Colonic mucosa (tissue), 4 donors: Measurements from ENCODE around the gene IGFL1. TPM values are rescaled to one million over a fixed set of nuclear protein-coding genes. Genes with fewer than 3 reads are reported as not detected.
"Not testable (repeated sequence)": the region's sequence is repeated elsewhere in the genome, so short reads cannot be mapped to it uniquely, and the experiment has no call there.

Source experiments
- DNase-seq: peaks from one replicate; pipeline ENCODE4 v3.0.0-alpha.2; 2020
- H3K27ac ChIP-seq: fragments of 200-600 bp; one replicate; pipeline ENCODE4 v1.8.0; 2021
- H3K27me3 ChIP-seq: fragments of 200-600 bp; one replicate; pipeline ENCODE4 v1.8.0; 2021
- H3K36me3 ChIP-seq: fragments of 200-600 bp; one replicate; pipeline ENCODE4 v1.8.0; 2021
- H3K4me1 ChIP-seq: fragments of 200-600 bp; one replicate; pipeline ENCODE4 v1.8.0; 2021; ENCODE audit warnings: mild to moderate bottlenecking
- H3K4me3 ChIP-seq: fragments of 200-600 bp; one replicate; pipeline ENCODE4 v1.8.0; 2021
- H3K9ac ChIP-seq, 2 donors: one replicate each; pipeline ENCODE4 v1.7.0; 2013; ENCODE audit warnings: control low read depth in 2 of 2, low read depth in 2 of 2, low read length in 2 of 2
- H3K9me3 ChIP-seq: fragments of 200-600 bp; one replicate; pipeline ENCODE4 v1.8.0; 2021
- intact Hi-C: fragments of 100-400 bp; cut with DNase I; formaldehyde crosslinking; loops from one replicate; pipeline ENCODE4 v1.14.1; 2022
- total RNA-seq, 2 donors: library from RNA; stranded (reverse); fragmentation: NEBNext Ultra II Directional in 1 of 2; extraction: Animal tissue kit (Norgen Biotek cat#: 25700) in 1 of 2; gene quantifications; one replicate each; pipeline ENCODE4 v1.2.1, GENCODE V29; 2021
- TF ChIP-seq, protein P1 (sequence below): fragments of 200-600 bp; IDR thresholded peaks from one replicate; pipeline ENCODE4 v1.8.0; 2022; ENCODE audit warnings: antibody characterized with exemption, mild to moderate bottlenecking
- donor health status: healthy.
- donor health status: DM: no; HTN: no; CAD: no.
- donor health status: DM: no; HTN: no; CAD: no.

Gene IGFL1
- total RNA-seq, 2 donors from 2014 or later = not detected

- no peaks in the 10 kb centered on the region for H3K36me3 ChIP-seq
- H3K27me3 ChIP-seq = no peaks in the 10 kb centered on the region
- H3K9me3 ChIP-seq = no peaks in the 10 kb centered on the region
- DNase-seq = peak; percentile 20
- H3K4me1 ChIP-seq = no peaks in the 10 kb centered on the region
- H3K4me3 ChIP-seq = no peak overlapping the region
- H3K9ac ChIP-seq = no peak overlapping the region
- TF ChIP-seq, protein P1, sequence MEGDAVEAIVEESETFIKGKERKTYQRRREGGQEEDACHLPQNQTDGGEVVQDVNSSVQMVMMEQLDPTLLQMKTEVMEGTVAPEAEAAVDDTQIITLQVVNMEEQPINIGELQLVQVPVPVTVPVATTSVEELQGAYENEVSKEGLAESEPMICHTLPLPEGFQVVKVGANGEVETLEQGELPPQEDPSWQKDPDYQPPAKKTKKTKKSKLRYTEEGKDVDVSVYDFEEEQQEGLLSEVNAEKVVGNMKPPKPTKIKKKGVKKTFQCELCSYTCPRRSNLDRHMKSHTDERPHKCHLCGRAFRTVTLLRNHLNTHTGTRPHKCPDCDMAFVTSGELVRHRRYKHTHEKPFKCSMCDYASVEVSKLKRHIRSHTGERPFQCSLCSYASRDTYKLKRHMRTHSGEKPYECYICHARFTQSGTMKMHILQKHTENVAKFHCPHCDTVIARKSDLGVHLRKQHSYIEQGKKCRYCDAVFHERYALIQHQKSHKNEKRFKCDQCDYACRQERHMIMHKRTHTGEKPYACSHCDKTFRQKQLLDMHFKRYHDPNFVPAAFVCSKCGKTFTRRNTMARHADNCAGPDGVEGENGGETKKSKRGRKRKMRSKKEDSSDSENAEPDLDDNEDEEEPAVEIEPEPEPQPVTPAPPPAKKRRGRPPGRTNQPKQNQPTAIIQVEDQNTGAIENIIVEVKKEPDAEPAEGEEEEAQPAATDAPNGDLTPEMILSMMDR = no peak
- intact Hi-C loops = loop anchor here (5.0 kb wide), 1 partner anchor 69 kb away; no protein-coding TSS in a partner anchor
- no peak overlapping the region for H3K27ac ChIP-seq
Measured at GRCh38 chr19:46192992-46193650, 36.4 kb upstream of the IGFL1 start.

GRCh38 chr19:46193678-46194077 lies 35.9 kb upstream of the IGFL1 start:
- Histone ChIP-seq H3K9ac (no peak overlapping the region), H3K4me1 (no peaks in the 10 kb centered on the region), H3K4me3 (no peak overlapping the region), H3K27ac (no peak overlapping the region), H3K9me3 (no peaks in the 10 kb centered on the region), H3K36me3 (no peaks in the 10 kb centered on the region), H3K27me3 (no peaks in the 10 kb centered on the region)
- no peak for DNase-seq
- intact Hi-C loops = loop anchor here (5.0 kb wide), 1 partner anchor 69 kb away; no protein-coding TSS in a partner anchor
- TF ChIP-seq, protein P1 = no peak

DNA sequence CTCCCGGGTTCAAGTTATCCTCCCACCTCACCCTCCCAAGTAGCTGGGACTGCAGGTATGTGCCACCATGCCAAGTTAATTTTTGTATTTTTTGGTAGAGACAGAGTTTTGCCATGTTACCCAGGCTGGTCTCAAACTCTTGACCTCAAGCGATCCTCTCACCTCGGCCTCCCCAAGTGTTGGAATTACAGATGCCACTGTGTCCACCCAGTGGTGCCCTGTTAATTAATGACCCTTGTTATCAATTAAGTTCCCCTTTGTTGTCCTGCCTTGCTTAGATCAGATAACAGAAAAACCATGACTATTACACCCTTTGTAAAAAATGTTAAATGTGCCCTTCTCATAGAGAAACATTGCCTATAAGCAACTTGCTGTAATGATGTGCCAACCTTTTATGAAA lies 34.4 kb upstream of the IGFL1 start:
- no peak overlapping the region for H3K27ac ChIP-seq
- H3K27me3 ChIP-seq = no peaks in the 10 kb centered on the region
- DNase-seq = no peak
- no peaks in the 10 kb centered on the region for H3K4me1 ChIP-seq
- intact Hi-C loops = no loop called here
- TF ChIP-seq, protein P1 = no peak
- no peak overlapping the region for H3K4me3 ChIP-seq
- no peak overlapping the region for H3K9ac ChIP-seq
- no peaks in the 10 kb centered on the region for H3K9me3 ChIP-seq
- no peaks in the 10 kb centered on the region for H3K36me3 ChIP-seq

DNA sequence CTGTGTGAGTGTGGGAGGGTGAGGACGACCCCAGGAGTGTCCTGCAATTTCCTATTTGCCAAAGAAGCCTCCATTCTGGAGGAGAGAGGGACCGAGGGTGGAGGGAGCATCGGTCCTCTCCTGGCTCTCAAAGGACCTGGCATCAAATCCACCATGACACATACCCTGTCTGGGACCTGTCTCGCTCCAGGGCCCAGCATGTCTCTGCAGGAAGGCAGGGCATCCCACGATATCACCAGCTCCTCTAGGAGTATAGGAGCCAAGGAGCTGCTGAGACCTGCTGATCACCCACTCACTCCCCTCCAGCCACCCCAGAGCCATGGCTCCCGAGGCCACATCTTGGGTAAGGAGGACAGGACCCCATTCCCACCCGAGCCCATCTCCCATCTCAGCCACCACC lies 33.6 kb upstream of the IGFL1 start:
- H3K36me3 ChIP-seq, H3K9me3 ChIP-seq, intact Hi-C loops, H3K4me3 ChIP-seq, DNase-seq, H3K27ac ChIP-seq, H3K4me1 ChIP-seq, H3K9ac ChIP-seq, H3K27me3 ChIP-seq: not testable (repeated sequence)

GRCh38 chr19:46196410-46197124 lies 33.0 kb upstream of the IGFL1 start:
- Histone ChIP-seq H3K27me3 (no peaks in the 10 kb centered on the region), H3K27ac (no peak overlapping the region), H3K9me3 (no peaks in the 10 kb centered on the region), H3K4me1 (no peaks in the 10 kb centered on the region), H3K36me3 (no peaks in the 10 kb centered on the region), H3K9ac (no peak overlapping the region), H3K4me3 (no peak overlapping the region)
- TF ChIP-seq, protein P1 = no peak
- intact Hi-C loops = no loop called here
- DNase-seq = no peak
